ENCODE data around the gene CHAF1B. TPM values are rescaled to one million over a fixed set of nuclear protein-coding genes. Genes with fewer than 3 reads are reported as not detected.

The CHAF1B gene
- total and polyA plus RNA-seq, 9 of the 15 experiments (the other 6 are each of a cell fraction or from before 2014, with no cell fraction given) = 7.5 to 36.8 (median 21.0) TPM

DNA sequence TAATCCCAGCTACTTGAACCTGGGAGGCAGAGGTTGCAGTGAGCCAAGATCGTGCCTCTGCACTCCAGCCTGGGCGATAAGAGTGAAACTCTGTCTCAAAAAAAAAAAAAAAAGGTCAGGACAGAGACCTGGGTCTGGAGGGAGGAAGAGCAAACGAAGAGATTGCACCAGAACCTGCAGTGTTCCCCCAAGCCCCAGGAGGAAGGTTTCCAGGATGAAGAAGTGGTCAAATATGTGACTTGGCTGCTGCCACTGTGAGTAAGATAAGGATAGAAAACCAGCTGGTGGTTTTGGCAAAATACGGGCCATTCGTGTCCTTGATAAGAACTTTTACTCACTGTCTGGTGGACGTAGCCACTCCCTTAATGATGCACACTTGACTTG, 52.5 kb downstream of the CHAF1B start (continued):
- TF ChIP-seq FOSL1 (tag; conservative IDR thresholded peaks at IDR 0.05) = peak; percentile 86
- TF ChIP-seq ATF3 (IDR thresholded peaks at IDR 0.05) = peak; percentile 35; the same call in 1 of the 2 replicates
- TF ChIP-seq ATF3 (CRISPR knock-in tag; conservative IDR thresholded peaks at IDR 0.05) = no peak
- no peak for TF ChIP-seq FOXK2 (conservative IDR thresholded peaks at IDR 0.05 in 1 of 2, IDR thresholded peaks at IDR 0.05 in 1 of 2; ENCODE audit: low read depth in 2 of 2)
- TF ChIP-seq, protein P1, sequence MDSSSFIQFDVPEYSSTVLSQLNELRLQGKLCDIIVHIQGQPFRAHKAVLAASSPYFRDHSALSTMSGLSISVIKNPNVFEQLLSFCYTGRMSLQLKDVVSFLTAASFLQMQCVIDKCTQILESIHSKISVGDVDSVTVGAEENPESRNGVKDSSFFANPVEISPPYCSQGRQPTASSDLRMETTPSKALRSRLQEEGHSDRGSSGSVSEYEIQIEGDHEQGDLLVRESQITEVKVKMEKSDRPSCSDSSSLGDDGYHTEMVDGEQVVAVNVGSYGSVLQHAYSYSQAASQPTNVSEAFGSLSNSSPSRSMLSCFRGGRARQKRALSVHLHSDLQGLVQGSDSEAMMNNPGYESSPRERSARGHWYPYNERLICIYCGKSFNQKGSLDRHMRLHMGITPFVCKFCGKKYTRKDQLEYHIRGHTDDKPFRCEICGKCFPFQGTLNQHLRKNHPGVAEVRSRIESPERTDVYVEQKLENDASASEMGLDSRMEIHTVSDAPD (CRISPR knock-in tag; IDR thresholded peaks at IDR 0.05) = peak; percentile 84
- TF ChIP-seq ZBTB17 (CRISPR knock-in tag; IDR thresholded peaks at IDR 0.05) = 0 out of 2 replicates have a peak, but pooled peaks have one; percentile 29
- no peak for TF ChIP-seq ZNF778 (CRISPR knock-in tag; IDR thresholded peaks at IDR 0.05)
- TF ChIP-seq ZNF511 (CRISPR knock-in tag; IDR thresholded peaks at IDR 0.05) = no peak
- 0 out of 2 replicates have a peak, but pooled peaks have one; percentile 29 for TF ChIP-seq ATF7 (IDR thresholded peaks at IDR 0.05)
- TF ChIP-seq SRF (CRISPR knock-in tag; IDR thresholded peaks at IDR 0.05) = peak in 1 of 2 experiments; percentile 42; a peak in 1 of 4 replicates
- TF ChIP-seq GABPB2 (CRISPR knock-in tag; conservative IDR thresholded peaks at IDR 0.05) = no peak
- peak; percentile 75; the same call in 1 of the 2 replicates for TF ChIP-seq ZNF263 (CRISPR knock-in tag; IDR thresholded peaks at IDR 0.05; ENCODE audit: borderline replicate concordance)
- no peak for TF ChIP-seq TOE1 (IDR thresholded peaks at IDR 0.05; ENCODE audit: borderline replicate concordance)
- no peak for TF ChIP-seq TOE1 (CRISPR knock-in tag; IDR thresholded peaks at IDR 0.05; ENCODE audit: borderline replicate concordance, low read depth)
- TF ChIP-seq ZKSCAN8 (CRISPR knock-in tag; IDR thresholded peaks at IDR 0.05) = no peak
- no peak for TF ChIP-seq CCNT2 (IDR thresholded peaks at IDR 0.05; ENCODE audit: borderline replicate concordance, extremely low read depth, insufficient read length, low read depth, low read length)
- TF ChIP-seq ZNF398 (CRISPR knock-in tag; IDR thresholded peaks at IDR 0.05) = no peak
- 0 out of 4 replicates have a peak, but pooled peaks of 1 of the 2 experiments have one; percentile 7 for TF ChIP-seq KDM1A (IDR thresholded peaks at IDR 0.05)
- no peak for TF ChIP-seq SNIP1 (IDR thresholded peaks at IDR 0.05; ENCODE audit: low read depth)
- TF ChIP-seq EP400 (IDR thresholded peaks at IDR 0.05) = no peak
- no peak for TF ChIP-seq CBX8 (IDR thresholded peaks at IDR 0.05; ENCODE audit: borderline replicate concordance, extremely low read depth, low read depth, low read length, poor library complexity, severe bottlenecking)
- TF ChIP-seq E2F1 (CRISPR knock-in tag; IDR thresholded peaks at IDR 0.05) = no peak
- TF ChIP-seq DIDO1 (tag; IDR thresholded peaks at IDR 0.05; ENCODE audit: low read depth) = no peak; the same call in 1 of the 2 replicates
